CD4-positive, alpha-beta memory T cell (primary cell): ENCODE measurements around the gene RTP4. TPM values are rescaled to one million over a fixed set of nuclear protein-coding genes. Genes with fewer than 3 reads are reported as not detected.

Experiments
- CTCF ChIA-PET: fragments of 350-600 bp; sonication (Branson Sonifier 250); formaldehyde crosslinking; loops from one replicate; lab custom pipeline; 2021; ENCODE audit warnings: inconsistent platforms; ENCODE audit not compliant: partially characterized antibody; lab: Charles Lee
- POLR2A ChIA-PET: fragments of 350-600 bp; sonication (Branson Sonifier 250); formaldehyde crosslinking; loops from one replicate; lab custom pipeline; 2021; ENCODE audit not compliant: partially characterized antibody; lab: Charles Lee
- DNase-seq, 5 donors: peaks; one replicate each; pipeline versions ENCODE4 v3.0.0 to v3.0.0-alpha.2; 2020 to 2022; ENCODE audit warnings: mixed read lengths in 1 of 5
- H3K27ac ChIP-seq: one replicate; pipeline ENCODE4 v1.7.0; 2013; ENCODE audit warnings: low read depth, low read length
- H3K27me3 ChIP-seq: 2 replicates; pipeline ENCODE4 v1.7.0; 2013; ENCODE audit warnings: mild to moderate bottlenecking, low read length, moderate library complexity; ENCODE audit not compliant: insufficient read depth
- H3K36me3 ChIP-seq: 2 replicates; pipeline ENCODE4 v1.7.0; 2013; ENCODE audit warnings: mild to moderate bottlenecking, low read length, moderate library complexity; ENCODE audit not compliant: insufficient read depth
- H3K4me1 ChIP-seq: 2 replicates; pipeline ENCODE4 v1.7.0; 2013; ENCODE audit warnings: mild to moderate bottlenecking, low read length, moderate library complexity; ENCODE audit not compliant: insufficient read depth
- H3K4me3 ChIP-seq, 2 donors: one replicate each; pipeline ENCODE4 v1.7.0; 2013; ENCODE audit warnings: low read length in 2 of 2, mild to moderate bottlenecking in 1 of 2
- H3K9me3 ChIP-seq, 2 donors: one replicate each; pipeline ENCODE4 v1.7.0; 2013; ENCODE audit warnings: low read length in 2 of 2, control low read depth in 1 of 2; ENCODE audit not compliant: control insufficient read depth in 1 of 2
- H3K27ac Mint-ChIP-seq, 7 donors: one replicate each; pipeline ENCODE4 v1.8.0; 2020 to 2021; ENCODE audit warnings: mixed read lengths in 7 of 7, mild to moderate bottlenecking in 6 of 7, inconsistent platforms in 3 of 7, moderate library complexity in 3 of 7
- H3K27me3 Mint-ChIP-seq, 2 donors: one replicate each; pipeline ENCODE4 v1.8.0; 2020 to 2021; ENCODE audit warnings: mixed read lengths in 2 of 2
- H3K36me3 Mint-ChIP-seq, 2 donors: one replicate each; pipeline ENCODE4 v1.8.0; 2020 to 2021; ENCODE audit warnings: mixed read lengths in 2 of 2, inconsistent platforms in 1 of 2, mild to moderate bottlenecking in 1 of 2
- H3K4me1 Mint-ChIP-seq, 4 donors: one replicate each; pipeline ENCODE4 v1.8.0; 2020 to 2021; ENCODE audit warnings: mixed read lengths in 4 of 4, mild to moderate bottlenecking in 1 of 4
- H3K4me3 Mint-ChIP-seq, 8 donors: one replicate each; pipeline ENCODE4 v1.8.0; 2020 to 2021; ENCODE audit warnings: mixed read lengths in 8 of 8, mild to moderate bottlenecking in 7 of 8, moderate library complexity in 6 of 8, inconsistent platforms in 3 of 8
- H3K9me3 Mint-ChIP-seq, 8 donors: one replicate each; pipeline ENCODE4 v1.8.0; 2020 to 2021; ENCODE audit warnings: mixed read lengths in 8 of 8, mild to moderate bottlenecking in 5 of 8, inconsistent platforms in 3 of 8, moderate library complexity in 1 of 8
- intact Hi-C: fragments of 100-400 bp; cut with micrococcal nuclease; formaldehyde crosslinking; loops from one replicate; pipeline ENCODE4 v1.15.1; 2023
- polyA plus RNA-seq, 2 donors: library from polyadenylated mRNA; unstranded; fragments of 300-500 nt; fragmentation: Illumina TruSeq; gene quantifications; one replicate each; pipeline ENCODE4 v1.2.3, GENCODE V29; 2021
- total RNA-seq, 2 experiments: library from RNA; stranded (reverse); gene quantifications; one replicate each; pipeline ENCODE4 v1.2.3, GENCODE V29; 2021

The RTP4 gene
- total and polyA plus RNA-seq, 4 experiments from 2014 or later = 3.5 to 13.5 (median 8.1) TPM

DNA sequence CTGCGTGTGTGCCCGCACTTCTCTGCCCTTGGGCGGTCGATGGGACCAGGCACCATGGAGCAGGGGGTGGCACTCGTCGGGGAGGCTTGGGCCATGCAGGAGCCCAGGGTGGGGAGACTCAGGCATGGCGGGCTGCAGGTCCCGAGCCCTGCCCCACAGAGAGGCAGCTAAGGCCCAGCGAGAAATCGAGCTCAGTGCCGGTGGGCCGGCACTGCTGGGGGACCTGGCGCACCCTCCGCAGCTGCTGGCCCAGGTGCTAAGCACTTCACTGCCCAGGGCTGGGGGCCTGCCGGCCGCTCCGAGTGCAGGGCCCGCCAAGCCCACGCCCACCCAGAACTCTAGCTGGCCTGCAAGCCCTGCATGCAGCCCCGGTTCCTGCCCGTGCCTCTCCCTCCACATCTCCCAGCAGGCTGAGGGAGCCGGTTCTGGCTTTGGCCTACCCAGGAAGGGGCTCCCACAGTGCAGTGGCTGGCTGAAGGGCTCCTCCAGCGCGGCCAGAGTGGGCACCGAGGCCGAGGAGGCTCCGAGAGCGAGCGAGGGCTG, 553 bp upstream of the RTP4 start:
- CTCF ChIA-PET = interaction anchor here (0.8 to 3.3 kb wide), 3 partner anchors 49 to 1588 kb away, joined by 3 to 24 read pairs (median 5); no protein-coding TSS in a partner anchor

DNA sequence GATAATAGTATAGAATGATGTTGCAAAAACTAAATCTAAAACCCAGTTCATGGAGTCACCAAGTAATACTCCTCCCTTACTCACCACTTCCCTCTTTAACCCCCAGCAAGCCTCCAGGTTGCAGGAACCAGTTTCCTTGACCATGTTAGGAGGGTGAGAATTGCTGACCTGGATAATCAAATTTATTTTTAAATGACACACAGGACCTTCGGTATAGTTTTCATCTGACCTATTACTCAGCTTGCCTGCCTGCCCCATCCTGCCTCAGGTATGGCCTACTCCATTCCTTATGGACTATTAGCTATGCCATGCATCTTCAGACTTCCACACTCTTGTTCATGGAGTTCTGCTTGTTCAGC, 883 bp downstream of the RTP4 start:
- intact Hi-C loops = no loop called here
- Mint-ChIP-seq H3K4me1 (peaks cover 19 to 50% (median 29%) of the 10 kb centered on the region in 4 donors), H3K4me3 (peak overlapping the region; percentile 92 to 99 (median 96)), H3K9me3 (peaks cover 0 to 5% (median 1%) of the 10 kb centered on the region in 8 donors), H3K36me3 (peaks cover 45 to 54% of the 10 kb centered on the region in 2 donors), H3K27ac (peak overlapping the region; percentile 93 to 99 (median 97)), H3K27me3 (no peaks in the 10 kb centered on the region)
- no peak for DNase-seq
- Histone ChIP-seq H3K36me3 (peaks cover 17% of the 10 kb centered on the region), H3K4me3 (peak overlapping the region; percentile 85 to 93), H3K27me3 (no peaks in the 10 kb centered on the region), H3K4me1 (peaks cover 24% of the 10 kb centered on the region), H3K27ac (peak overlapping the region; percentile 87), H3K9me3 (no peaks in the 10 kb centered on the region)
- ChIA-PET CTCF (interaction anchor here (1.3 to 3.3 kb wide), 6 partner anchors 11 to 347 kb away, joined by 3 to 24 read pairs (median 4); no protein-coding TSS in a partner anchor), POLR2A (interaction anchor here (1.1 to 2.7 kb wide), 3 partner anchors 370 to 586 kb away, joined by 3 to 13 read pairs (median 7); partner anchors contain the start of gene EIF4A2)

More for the DNA sequence above, 553 bp upstream of the RTP4 start:
- peaks cover 31 to 43% of the 10 kb centered on the region in 2 donors for H3K36me3 Mint-ChIP-seq
- intact Hi-C loops = no loop called here
- H3K27me3 ChIP-seq = no peaks in the 10 kb centered on the region
- H3K4me1 ChIP-seq = peaks cover 24% of the 10 kb centered on the region
- peak overlapping the region; percentile 87 for H3K27ac ChIP-seq
- H3K4me3 ChIP-seq = peak overlapping the region; percentile 85 to 93
- H3K27ac Mint-ChIP-seq = peak overlapping the region; percentile 93 to 99 (median 97)
- DNase-seq = peak in 1 of 5 donors; percentile 19
- peaks cover 0 to 5% (median 0%) of the 10 kb centered on the region in 8 donors for H3K9me3 Mint-ChIP-seq
- peak overlapping the region; percentile 92 to 99 (median 96) for H3K4me3 Mint-ChIP-seq
- no peaks in the 10 kb centered on the region for H3K27me3 Mint-ChIP-seq
- peaks cover 17% of the 10 kb centered on the region for H3K36me3 ChIP-seq
- peaks cover 19 to 46% (median 29%) of the 10 kb centered on the region in 4 donors for H3K4me1 Mint-ChIP-seq
- no peaks in the 10 kb centered on the region for H3K9me3 ChIP-seq
- POLR2A ChIA-PET = interaction anchor here (0.9 to 2.7 kb wide), 5 partner anchors 15 to 1430 kb away, joined by 3 to 13 read pairs (median 4); partner anchors contain the start of genes EIF4A2 and TRA2B

DNA sequence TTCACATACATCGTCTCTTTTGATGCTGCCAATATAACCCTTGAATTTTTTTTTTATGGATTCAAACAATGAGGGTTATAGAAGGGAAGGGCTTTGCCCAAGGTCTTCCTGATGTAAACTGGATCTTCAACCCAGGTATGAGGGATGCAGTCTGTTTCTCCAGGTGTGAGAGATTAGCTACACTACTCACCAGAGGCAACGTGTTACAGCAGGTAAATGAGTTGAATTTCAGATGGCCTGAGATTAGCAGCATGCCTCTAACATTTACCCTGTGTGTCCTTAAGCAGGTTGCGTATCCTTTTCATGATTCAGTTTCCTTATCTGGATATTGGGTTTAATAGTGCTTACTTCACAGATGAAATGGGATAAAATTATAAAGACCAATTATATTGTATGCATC, 1.9 kb downstream of the RTP4 start:
- peak overlapping the region; percentile 37 to 80 (median 79) for H3K4me3 Mint-ChIP-seq
- ChIA-PET POLR2A (interaction anchor here (1.1 to 2.7 kb wide), 2 partner anchors 369 to 371 kb away, joined by 3 to 13 read pairs; no protein-coding TSS in a partner anchor), CTCF (interaction anchor here (1.0 to 1.9 kb wide), 3 partner anchors 11 to 344 kb away, joined by 3 to 5 read pairs (median 4); no protein-coding TSS in a partner anchor)
- H3K27ac ChIP-seq = no peak overlapping the region
- peak overlapping the region in 1 of 2 donors; percentile 18 for H3K4me3 ChIP-seq
- H3K4me1 Mint-ChIP-seq = peaks cover 20 to 50% (median 31%) of the 10 kb centered on the region in 4 donors
- peak overlapping the region in 4 of 7 donors; percentile 19 to 93 (median 62) for H3K27ac Mint-ChIP-seq
- H3K9me3 ChIP-seq = no peaks in the 10 kb centered on the region
- no peaks in the 10 kb centered on the region for H3K27me3 ChIP-seq
- H3K4me1 ChIP-seq = peaks cover 24% of the 10 kb centered on the region
- H3K36me3 Mint-ChIP-seq = peaks cover 55 to 62% of the 10 kb centered on the region in 2 donors
- DNase-seq = no peak
- peaks cover 1 to 9% (median 7%) of the 10 kb centered on the region in 8 donors for H3K9me3 Mint-ChIP-seq
- peaks cover 17% of the 10 kb centered on the region for H3K36me3 ChIP-seq
- intact Hi-C loops = no loop called here
- H3K27me3 Mint-ChIP-seq = no peaks in the 10 kb centered on the region

DNA sequence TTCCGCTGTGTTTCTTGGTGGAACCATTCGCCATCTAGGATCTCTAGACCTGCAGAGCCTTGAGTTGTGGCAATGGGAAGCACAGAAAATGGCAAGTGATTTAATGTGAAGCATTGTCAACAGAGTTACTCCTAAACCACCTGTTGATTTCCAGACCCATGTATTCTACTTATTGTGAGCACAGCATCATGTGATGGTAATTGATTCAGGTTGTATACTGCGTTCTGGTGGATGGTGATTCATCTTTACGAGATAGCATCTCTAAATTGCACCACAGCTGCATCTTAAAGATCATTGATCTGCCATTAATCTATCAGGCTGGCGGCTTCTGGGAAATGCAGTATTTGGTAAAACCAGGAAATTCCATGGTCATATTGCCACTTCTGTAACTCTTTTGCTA, 7.4 kb downstream of the RTP4 start:
- Mint-ChIP-seq H3K4me3 (no peak overlapping the region), H3K9me3 (peaks cover 1 to 18% (median 11%) of the 10 kb centered on the region in 8 donors), H3K36me3 (peaks cover 62 to 81% of the 10 kb centered on the region in 2 donors), H3K27ac (no peak overlapping the region), H3K27me3 (no peaks in the 10 kb centered on the region), H3K4me1 (peaks cover 8 to 22% (median 13%) of the 10 kb centered on the region in 4 donors)
- no peaks in the 10 kb centered on the region for H3K9me3 ChIP-seq
- no peak for DNase-seq
- peaks cover 17% of the 10 kb centered on the region for H3K36me3 ChIP-seq
- no peak overlapping the region for H3K4me3 ChIP-seq
- POLR2A ChIA-PET = interaction anchor here (0.8 kb wide), 1 partner anchor 1949 kb away, joined by 3 read pairs; no protein-coding TSS in a partner anchor
- intact Hi-C loops = no loop called here
- H3K27ac ChIP-seq = no peak overlapping the region
- CTCF ChIA-PET = interaction anchor here (0.8 to 0.9 kb wide), 2 partner anchors 56 to 304 kb away, joined by 3 read pairs; no protein-coding TSS in a partner anchor
- H3K4me1 ChIP-seq = peaks cover 8% of the 10 kb centered on the region
- no peaks in the 10 kb centered on the region for H3K27me3 ChIP-seq

DNA sequence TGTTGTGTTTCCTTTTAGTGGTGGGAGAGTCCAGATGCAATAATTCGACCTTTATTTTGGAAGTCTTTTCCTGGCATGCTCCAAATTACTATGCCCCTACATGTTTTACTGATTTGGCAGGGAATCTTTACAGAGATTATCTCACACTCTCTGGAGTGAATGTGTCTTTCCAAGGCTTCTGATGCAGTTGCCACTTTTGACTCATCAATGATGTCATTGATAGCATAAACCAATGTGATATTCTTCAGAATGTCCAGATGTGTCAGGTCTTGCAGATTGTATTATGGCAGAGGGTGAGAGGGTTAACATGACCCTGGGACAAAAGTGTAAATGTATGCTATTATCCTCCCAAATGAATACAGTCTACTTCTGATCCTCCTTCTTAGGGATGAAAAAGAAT, 9.7 kb downstream of the RTP4 start:
- no peak overlapping the region for H3K4me3 Mint-ChIP-seq
- no peaks in the 10 kb centered on the region for H3K27me3 ChIP-seq
- H3K27me3 Mint-ChIP-seq = no peaks in the 10 kb centered on the region
- H3K27ac Mint-ChIP-seq = no peak overlapping the region
- H3K4me1 Mint-ChIP-seq = peaks cover 0 to 6% (median 1%) of the 10 kb centered on the region in 4 donors
- H3K4me1 ChIP-seq = no peaks in the 10 kb centered on the region
- ChIA-PET CTCF (no interaction called here), POLR2A (no interaction called here)
- intact Hi-C loops = no loop called here
- DNase-seq = no peak
- H3K36me3 Mint-ChIP-seq = peaks cover 39 to 58% of the 10 kb centered on the region in 2 donors
- no peaks in the 10 kb centered on the region for H3K9me3 ChIP-seq
- H3K9me3 Mint-ChIP-seq = peaks cover 0 to 16% (median 11%) of the 10 kb centered on the region in 8 donors
- no peaks in the 10 kb centered on the region for H3K36me3 ChIP-seq
- H3K27ac ChIP-seq = no peak overlapping the region
- no peak overlapping the region for H3K4me3 ChIP-seq

- no peak overlapping the region for H3K4me3 Mint-ChIP-seq
- H3K27me3 ChIP-seq = no peaks in the 10 kb centered on the region
- intact Hi-C loops = no loop called here
- H3K4me1 Mint-ChIP-seq = no peaks in the 10 kb centered on the region
- H3K9me3 Mint-ChIP-seq = peaks cover 0 to 17% (median 6%) of the 10 kb centered on the region in 8 donors
- CTCF ChIA-PET = no interaction called here
- no peaks in the 10 kb centered on the region for H3K4me1 ChIP-seq
- POLR2A ChIA-PET = no interaction called here
- no peak overlapping the region for H3K27ac Mint-ChIP-seq
- H3K27ac ChIP-seq = no peak overlapping the region
- H3K36me3 ChIP-seq = no peaks in the 10 kb centered on the region
- no peak overlapping the region for H3K4me3 ChIP-seq
- H3K9me3 ChIP-seq = no peaks in the 10 kb centered on the region
- DNase-seq = no peak
- H3K27me3 Mint-ChIP-seq = peaks cover 8 to 13% of the 10 kb centered on the region in 2 donors
- peaks cover under 1 to 21% of the 10 kb centered on the region in 2 donors for H3K36me3 Mint-ChIP-seq
Observed at GRCh38 chr3:187382609-187383151, 14.5 kb downstream of the RTP4 start.

- no peaks in the 10 kb centered on the region for H3K36me3 ChIP-seq
- Mint-ChIP-seq H3K9me3 (peaks cover 0 to 23% (median 8%) of the 10 kb centered on the region in 8 donors), H3K27me3 (peaks cover 10 to 15% of the 10 kb centered on the region in 2 donors), H3K27ac (no peak overlapping the region), H3K4me3 (no peak overlapping the region), H3K4me1 (no peaks in the 10 kb centered on the region), H3K36me3 (peaks cover 0 to 21% of the 10 kb centered on the region in 2 donors)
- H3K27me3 ChIP-seq = no peaks in the 10 kb centered on the region
- intact Hi-C loops = no loop called here
- H3K4me1 ChIP-seq = no peaks in the 10 kb centered on the region
- H3K4me3 ChIP-seq = no peak overlapping the region
- ChIA-PET CTCF (no interaction called here), POLR2A (no interaction called here)
- H3K27ac ChIP-seq = no peak overlapping the region
- no peaks in the 10 kb centered on the region for H3K9me3 ChIP-seq
- no peak for DNase-seq
Observed at GRCh38 chr3:187383246-187383645, 15.1 kb downstream of the RTP4 start.
